CMK (cell line): ENCODE data around the gene SPSB2.
"Not testable (repeated sequence)": the region's sequence is repeated elsewhere in the genome, so short reads cannot be mapped to it uniquely, and the experiment has no call there.

Source experiments
- DNase-seq: peaks from one replicate; pipeline ENCODE4 v3.0.0-alpha.2; 2010; ENCODE audit warnings: low read depth

SPSB2 gene

GRCh38 chr12:6902448-6902847, 29.3 kb upstream of the SPSB2 start:
- DNase-seq: no peak

GRCh38 chr12:6899837-6900519, 26.9 kb upstream of the SPSB2 start:
- DNase-seq: no peak

GRCh38 chr12:6899427-6899826, 26.3 kb upstream of the SPSB2 start:
- no peak for DNase-seq

DNA sequence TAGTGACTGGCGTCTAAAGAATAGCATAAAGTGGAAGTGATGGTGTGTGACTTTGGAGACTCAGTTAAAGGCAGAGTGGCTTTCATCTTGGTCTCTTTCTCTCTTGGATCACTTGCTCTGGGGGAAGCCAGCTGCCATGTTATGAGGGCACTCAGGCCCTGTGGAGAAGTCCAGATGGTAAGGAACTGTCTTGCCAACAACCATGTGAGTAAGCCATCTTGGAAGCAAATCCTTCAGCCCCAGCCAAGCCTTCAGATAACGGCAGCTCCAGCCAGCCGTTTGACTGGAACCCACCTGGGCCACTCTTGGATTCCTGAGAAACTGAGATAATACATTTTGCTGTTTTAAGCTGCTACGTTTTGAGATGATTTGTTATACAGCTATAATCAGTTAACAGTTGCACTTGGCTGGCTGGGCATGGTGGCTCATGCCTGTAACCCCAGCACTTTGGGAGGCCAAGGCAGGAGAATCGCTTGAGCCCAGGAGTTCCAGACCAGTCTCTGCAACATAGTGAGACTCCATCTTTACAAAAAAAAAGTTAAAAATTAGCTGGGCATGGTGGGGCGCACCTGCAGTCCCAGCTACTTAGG, 23.8 kb upstream of the SPSB2 start:
- DNase-seq: no peak

- DNase-seq: no peak
Measured at GRCh38 chr12:6894321-6894720, 21.2 kb upstream of the SPSB2 start.

- DNase-seq: not testable (repeated sequence)
Measured at GRCh38 chr12:6892683-6893082, 19.6 kb upstream of the SPSB2 start.

DNA sequence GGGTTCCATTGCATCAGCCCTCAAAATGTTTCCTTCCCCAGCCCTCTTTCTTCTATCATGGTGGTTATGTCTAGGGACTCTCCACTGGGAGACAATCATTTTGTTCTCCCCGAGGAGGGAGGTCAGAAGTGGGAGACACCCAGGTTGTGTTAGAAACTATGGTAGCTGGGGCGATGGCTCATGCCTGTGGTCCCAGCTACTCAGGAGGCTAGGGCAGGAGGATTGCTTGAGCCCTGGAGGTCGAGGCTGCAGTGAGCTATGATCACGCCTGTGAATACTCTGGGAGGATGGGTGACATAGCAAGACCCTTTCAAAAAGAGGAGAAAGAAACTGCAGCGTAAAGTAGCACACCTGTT, 18.5 kb upstream of the SPSB2 start:
- no peak for DNase-seq

DNA sequence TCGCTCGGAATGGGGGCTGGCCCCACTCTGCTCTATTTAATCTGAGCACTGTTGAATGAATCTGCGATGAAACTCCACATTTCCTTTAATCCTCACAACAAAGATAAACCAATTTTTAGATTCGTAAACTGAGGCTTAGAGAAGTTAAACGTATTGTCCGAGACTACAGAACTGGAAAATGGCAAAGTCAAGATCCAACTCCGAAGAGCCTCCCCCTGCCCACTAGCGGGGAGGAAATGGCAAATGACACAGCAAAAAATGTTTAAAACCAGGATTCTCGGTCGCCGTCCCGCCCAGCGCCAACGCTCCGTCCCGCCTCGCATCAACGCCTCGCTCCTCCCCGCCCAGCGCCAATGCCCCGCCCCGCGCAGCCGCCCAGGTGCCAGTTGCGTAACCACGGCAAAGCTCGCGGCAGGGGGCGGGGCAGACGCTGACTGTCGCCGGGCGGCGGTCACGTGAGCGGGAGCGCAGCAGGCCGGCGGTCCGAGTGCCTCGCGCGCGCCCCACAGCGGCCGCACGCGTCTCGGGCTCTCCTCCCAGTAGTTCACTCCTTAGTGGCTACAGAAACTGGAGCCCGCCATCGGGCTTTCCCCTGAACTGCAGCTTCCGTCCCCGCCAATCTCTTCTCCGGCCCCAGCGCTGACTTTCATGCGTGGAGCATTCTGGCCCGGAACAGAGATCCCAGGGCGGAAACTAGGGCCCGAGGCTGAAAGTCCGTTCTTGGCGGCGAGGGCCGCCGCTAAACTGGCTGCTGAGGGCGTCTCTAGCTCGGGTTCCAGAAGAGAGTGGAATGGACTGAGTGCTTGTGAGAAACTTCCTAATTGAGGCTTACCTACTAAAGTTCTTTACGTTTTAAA, 17.9 kb upstream of the SPSB2 start:
- DNase-seq: peak; percentile 93

DNA sequence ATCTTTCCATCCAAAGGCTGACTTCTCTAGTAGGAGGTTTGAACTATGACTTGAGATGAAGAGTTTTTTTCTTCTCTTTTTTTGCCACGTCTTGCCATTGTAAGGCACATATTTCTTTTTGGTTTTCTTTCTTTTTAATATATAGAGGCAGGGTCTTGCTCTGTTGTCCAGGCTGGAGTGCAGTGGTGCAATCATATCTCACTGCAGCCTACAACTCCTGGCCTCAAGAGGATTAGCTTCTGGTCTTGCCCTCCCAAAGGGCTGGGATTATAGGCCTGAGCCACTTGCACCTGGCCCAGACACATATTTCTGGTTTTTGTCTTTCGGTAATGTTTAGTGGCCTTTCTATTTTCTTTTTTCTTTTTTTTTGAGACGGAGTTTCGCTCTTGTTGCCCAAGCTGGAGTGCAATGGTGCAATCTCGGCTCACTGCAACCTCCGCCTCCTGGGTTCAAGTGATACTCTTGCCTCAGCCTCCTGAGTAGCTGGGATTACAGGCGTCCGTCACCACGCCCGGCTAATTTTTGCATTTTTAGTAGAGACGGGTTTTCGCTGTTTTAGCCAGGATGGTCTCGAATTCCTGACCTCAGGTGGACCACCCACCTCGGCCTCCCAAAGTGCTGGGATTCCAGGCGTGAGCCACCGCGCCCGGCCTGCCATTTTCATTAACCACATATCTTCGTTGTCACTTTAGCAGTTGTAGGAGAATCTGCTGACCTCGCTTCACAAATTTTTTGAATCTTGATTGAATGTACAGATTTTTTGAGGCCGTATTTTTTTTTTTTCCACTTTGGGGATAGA, 16.9 kb upstream of the SPSB2 start:
- not testable (repeated sequence) for DNase-seq

DNA sequence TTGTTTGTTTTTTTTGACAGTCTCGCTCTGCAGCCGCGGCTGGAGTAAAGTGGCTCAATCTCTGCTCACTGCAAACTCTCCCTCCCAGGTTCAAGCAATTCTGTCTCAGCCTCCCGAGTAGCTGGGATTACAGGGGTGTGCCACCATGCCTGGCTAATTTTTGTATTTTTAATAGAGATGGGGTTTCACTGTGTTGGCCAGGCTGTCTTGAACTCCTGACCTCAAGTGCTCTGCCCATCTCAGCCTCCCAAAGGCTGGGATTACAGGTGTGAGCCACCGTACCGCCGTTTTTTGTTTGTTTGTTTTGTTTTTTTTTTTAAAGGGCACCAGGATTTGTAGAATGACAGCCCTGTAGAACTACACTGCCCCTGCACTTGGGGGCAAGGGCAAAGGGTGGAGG, 15.7 kb upstream of the SPSB2 start:
- not testable (repeated sequence) for DNase-seq

GRCh38 chr12:6888360-6888759, 15.3 kb upstream of the SPSB2 start:
- DNase-seq: no peak

GRCh38 chr12:6887460-6887859, 14.4 kb upstream of the SPSB2 start:
- no peak for DNase-seq

DNA sequence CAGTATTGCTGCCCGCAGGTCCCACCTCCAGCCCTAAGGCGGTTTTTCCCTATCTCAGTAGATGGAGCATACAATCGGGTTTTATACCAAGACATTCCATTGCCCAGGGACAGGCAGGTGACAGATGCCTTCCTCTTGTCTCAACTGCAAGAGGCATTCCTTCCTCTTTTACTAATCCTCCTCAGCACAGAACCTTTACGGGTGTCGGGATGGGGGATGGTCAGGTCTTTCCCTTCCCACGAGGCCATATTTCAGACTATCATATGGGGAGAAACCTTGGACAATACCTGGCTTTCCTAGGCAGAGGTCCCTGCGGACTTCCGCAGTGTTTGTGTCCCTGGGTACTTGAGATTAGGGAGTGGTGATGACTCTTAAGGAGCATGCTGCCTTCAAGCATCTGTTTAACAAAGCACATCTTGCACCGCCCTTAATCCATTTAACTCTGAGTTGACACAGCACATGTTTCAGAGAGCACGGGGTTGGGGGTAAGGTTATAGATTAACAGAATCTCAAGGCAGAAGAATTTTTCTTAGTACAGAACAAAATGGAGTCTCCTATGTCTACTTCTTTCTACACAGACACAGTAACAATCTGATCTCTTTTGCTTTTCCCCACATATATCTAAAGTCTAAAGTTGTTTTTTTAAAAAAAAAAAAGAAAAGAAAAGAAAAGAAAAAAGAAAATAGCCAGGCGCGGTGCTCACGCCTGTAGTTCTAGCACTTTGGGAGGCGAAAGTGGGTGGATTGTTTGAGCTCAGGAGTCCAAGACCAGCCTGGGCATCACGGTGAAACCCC, 13.3 kb upstream of the SPSB2 start:
- DNase-seq: not testable (repeated sequence)

DNA sequence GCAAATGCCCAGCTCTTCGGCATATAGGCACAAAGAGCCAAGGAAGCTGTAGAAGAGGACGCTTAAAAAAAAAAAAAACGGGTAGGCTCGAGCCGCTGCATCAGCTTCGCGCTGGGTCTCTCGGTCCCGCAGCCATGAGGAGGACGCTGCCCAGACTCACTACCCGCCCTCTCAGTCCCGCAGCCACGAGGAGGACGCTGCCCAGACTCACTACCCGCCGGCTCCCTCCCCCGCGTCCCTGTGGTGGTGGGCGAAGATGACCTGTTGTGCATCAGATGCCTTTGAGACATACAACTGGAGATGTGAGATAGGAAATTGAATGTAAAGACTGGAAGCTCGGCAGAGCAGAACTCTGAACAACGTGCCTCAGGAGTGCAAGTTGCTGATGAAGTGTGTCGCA, 11.4 kb upstream of the SPSB2 start:
- no peak for DNase-seq

GRCh38 chr12:6883683-6884082, 10.6 kb upstream of the SPSB2 start:
- no peak for DNase-seq

GRCh38 chr12:6883252-6883651, 10.1 kb upstream of the SPSB2 start:
- no peak for DNase-seq

DNA sequence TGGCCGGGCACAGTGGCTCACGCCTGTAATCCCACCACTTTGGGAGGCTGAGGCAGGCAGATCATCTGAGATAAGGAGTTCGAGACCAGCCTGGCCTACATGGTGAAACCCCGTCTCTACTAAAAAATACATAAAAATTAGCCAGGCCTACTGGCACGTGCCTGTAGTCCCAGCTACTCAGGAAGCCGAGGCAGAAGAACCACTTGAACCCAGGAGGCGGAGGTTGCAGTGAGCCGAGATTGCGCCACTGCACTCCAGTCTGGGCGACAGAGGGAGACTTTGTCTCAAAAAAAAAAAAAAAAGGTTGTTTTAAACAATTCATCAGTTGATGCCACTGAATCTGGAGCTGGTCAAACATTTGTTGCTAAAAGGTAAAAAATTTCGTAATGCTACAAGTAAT, 6.7 kb upstream of the SPSB2 start:
- not testable (repeated sequence) for DNase-seq

GRCh38 chr12:6874015-6874368, 889 bp upstream of the SPSB2 start:
- DNase-seq: not testable (repeated sequence)

GRCh38 chr12:6872073-6873048, 742 bp downstream of the SPSB2 start:
- no peak for DNase-seq
